HL-60 (cell line): ENCODE results near the gene LUC7L.

Experiments used
- DNase-seq, 2 experiments: peaks; one replicate each; pipeline ENCODE4 v3.0.0-alpha.2; 2010 to 2020; ENCODE audit warnings: low read depth in 1 of 2, low spot score in 1 of 2
- H3K27ac ChIP-seq: fragments of 250-450 bp; sonication (Bioruptor Pico); replicated peaks from 2 replicates; pipeline ENCODE4 v1.5.1; 2020; ENCODE audit warnings: mild to moderate bottlenecking, moderate library complexity
- H3K27me3 ChIP-seq: fragments of 250-450 bp; sonication (Bioruptor Pico); 2 replicates; pipeline ENCODE4 v1.5.1; 2021; ENCODE audit warnings: mild to moderate bottlenecking, moderate library complexity; ENCODE audit not compliant: insufficient read depth, poor library complexity, severe bottlenecking
- H3K4me3 ChIP-seq: replicated peaks from 2 replicates; pipeline ENCODE4 v1.5.1; 2011; ENCODE audit warnings: mild to moderate bottlenecking, control low read depth, low read length; ENCODE audit not compliant: insufficient read depth
- CTCF ChIP-seq: IDR thresholded peaks from one replicate; pipeline ENCODE4 v1.5.1; 2011; ENCODE audit warnings: low read length, control low read depth, inconsistent platforms; ENCODE audit not compliant: insufficient read depth
- GABPA ChIP-seq: IDR thresholded peaks from 2 replicates; pipeline ENCODE4 v1.6.1; 2012; ENCODE audit warnings: low read depth
- POLR2AphosphoS5 ChIP-seq: IDR thresholded peaks from 2 replicates; pipeline ENCODE4 v1.6.1; 2012; ENCODE audit warnings: low read depth
- SPI1 ChIP-seq: IDR thresholded peaks from 2 replicates; pipeline ENCODE4 v1.6.1; 2012; ENCODE audit warnings: low read depth, mild to moderate bottlenecking, borderline replicate concordance
- TF ChIP-seq, protein P1 (sequence below): IDR thresholded peaks from 2 replicates; pipeline ENCODE4 v1.6.1; 2012; ENCODE audit warnings: low read depth; ENCODE audit not compliant: insufficient replicate concordance

LUC7L gene

GRCh38 chr16:180101-180675, 49.1 kb downstream of the LUC7L start, which contains the start of gene HBQ1:
Gene HBQ1, plus strand, starts transcription at chr16:180459. Its CDS starts 28 bp downstream, at chr16:180487.
- Histone ChIP-seq H3K27me3 (peaks cover 43% of the 10 kb centered on the region), H3K27ac (no peak within 1 kb of the TSS), H3K4me3 (peak within 1 kb of the TSS; percentile 24)
- TF ChIP-seq SPI1: no peak
- TF ChIP-seq, protein P1, sequence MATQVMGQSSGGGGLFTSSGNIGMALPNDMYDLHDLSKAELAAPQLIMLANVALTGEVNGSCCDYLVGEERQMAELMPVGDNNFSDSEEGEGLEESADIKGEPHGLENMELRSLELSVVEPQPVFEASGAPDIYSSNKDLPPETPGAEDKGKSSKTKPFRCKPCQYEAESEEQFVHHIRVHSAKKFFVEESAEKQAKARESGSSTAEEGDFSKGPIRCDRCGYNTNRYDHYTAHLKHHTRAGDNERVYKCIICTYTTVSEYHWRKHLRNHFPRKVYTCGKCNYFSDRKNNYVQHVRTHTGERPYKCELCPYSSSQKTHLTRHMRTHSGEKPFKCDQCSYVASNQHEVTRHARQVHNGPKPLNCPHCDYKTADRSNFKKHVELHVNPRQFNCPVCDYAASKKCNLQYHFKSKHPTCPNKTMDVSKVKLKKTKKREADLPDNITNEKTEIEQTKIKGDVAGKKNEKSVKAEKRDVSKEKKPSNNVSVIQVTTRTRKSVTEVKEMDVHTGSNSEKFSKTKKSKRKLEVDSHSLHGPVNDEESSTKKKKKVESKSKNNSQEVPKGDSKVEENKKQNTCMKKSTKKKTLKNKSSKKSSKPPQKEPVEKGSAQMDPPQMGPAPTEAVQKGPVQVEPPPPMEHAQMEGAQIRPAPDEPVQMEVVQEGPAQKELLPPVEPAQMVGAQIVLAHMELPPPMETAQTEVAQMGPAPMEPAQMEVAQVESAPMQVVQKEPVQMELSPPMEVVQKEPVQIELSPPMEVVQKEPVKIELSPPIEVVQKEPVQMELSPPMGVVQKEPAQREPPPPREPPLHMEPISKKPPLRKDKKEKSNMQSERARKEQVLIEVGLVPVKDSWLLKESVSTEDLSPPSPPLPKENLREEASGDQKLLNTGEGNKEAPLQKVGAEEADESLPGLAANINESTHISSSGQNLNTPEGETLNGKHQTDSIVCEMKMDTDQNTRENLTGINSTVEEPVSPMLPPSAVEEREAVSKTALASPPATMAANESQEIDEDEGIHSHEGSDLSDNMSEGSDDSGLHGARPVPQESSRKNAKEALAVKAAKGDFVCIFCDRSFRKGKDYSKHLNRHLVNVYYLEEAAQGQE: peak; percentile 12
- DNase-seq: no peak

GRCh38 chr16:179211-180092, 49.8 kb downstream of the LUC7L start:
- TF ChIP-seq SPI1 (no peak), POLR2AphosphoS5 (no peak)

DNA sequence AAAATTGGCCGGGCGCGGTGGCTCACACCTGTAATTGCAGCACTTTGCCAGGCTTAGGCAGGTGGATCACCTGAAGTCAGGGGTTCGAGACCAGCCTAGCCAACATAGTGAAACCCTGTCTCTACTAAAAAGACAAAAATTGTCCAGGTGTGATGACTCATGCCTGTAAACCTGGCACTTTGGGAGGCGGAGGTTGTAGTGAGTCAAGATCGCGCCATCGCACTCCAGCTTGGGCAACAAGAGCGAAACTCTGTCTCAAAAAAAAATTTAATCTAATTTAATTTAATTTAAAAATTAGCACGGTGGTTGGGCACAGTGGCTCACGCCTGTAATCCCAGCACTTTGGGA, 50.6 kb downstream of the LUC7L start:
- no peak overlapping the region for H3K27ac ChIP-seq
- no peak overlapping the region for H3K4me3 ChIP-seq
- peaks cover 48% of the 10 kb centered on the region for H3K27me3 ChIP-seq
- DNase-seq: no peak
- TF ChIP-seq, protein P1: no peak
- no peak for TF ChIP-seq SPI1
- TF ChIP-seq POLR2AphosphoS5: no peak
- TF ChIP-seq CTCF: no peak
- TF ChIP-seq GABPA: no peak

More at GRCh38 chr16:179211-180092, 49.8 kb downstream of the LUC7L start:
- Histone ChIP-seq H3K27me3 (peaks cover 47% of the 10 kb centered on the region), H3K27ac (no peak overlapping the region), H3K4me3 (no peak overlapping the region)
- no peak for DNase-seq

DNA sequence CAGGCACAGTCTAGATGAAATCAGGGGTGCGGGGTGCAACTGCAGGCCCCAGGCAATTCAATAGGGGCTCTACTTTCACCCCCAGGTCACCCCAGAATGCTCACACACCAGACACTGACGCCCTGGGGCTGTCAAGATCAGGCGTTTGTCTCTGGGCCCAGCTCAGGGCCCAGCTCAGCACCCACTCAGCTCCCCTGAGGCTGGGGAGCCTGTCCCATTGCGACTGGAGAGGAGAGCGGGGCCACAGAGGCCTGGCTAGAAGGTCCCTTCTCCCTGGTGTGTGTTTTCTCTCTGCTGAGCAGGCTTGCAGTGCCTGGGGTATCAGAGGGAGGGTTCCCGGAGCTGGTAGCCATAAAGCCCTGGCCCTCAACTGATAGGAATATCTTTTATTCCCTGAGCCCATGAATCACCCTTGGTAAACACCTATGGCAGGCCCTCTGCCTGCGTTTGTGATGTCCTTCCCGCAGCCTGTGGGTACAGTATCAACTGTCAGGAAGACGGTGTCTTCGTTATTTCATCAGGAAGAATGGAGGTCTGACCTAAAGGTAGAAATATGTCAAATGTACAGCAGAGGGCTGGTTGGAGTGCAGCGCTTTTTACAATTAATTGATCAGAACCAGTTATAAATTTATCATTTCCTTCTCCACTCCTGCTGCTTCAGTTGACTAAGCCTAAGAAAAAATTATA, 51.1 kb downstream of the LUC7L start:
- no peak for TF ChIP-seq POLR2AphosphoS5
- TF ChIP-seq, protein P1: no peak
- TF ChIP-seq GABPA: no peak
- TF ChIP-seq SPI1: no peak
- TF ChIP-seq CTCF: no peak
- Histone ChIP-seq H3K27ac (no peak overlapping the region), H3K27me3 (peaks cover 53% of the 10 kb centered on the region), H3K4me3 (no peak overlapping the region)
- DNase-seq: no peak
